Uterus (tissue), 4 donors: ENCODE results near the gene SMIM20. TPM values are rescaled to one million over a fixed set of nuclear protein-coding genes. Genes with fewer than 3 reads are reported as not detected.

Source experiments
- DNase-seq, 2 donors: peaks; one replicate each; pipeline ENCODE4 v3.0.0-alpha.2; 2019 to 2020
- H3K27ac ChIP-seq, 2 donors: fragments of 200-600 bp; sonication (generic); 1 replicate in 1 of 2; 2 replicates in 1 of 2; pipeline ENCODE4 v1.5.1; 2016 to 2018
- H3K27me3 ChIP-seq, 2 donors: fragments of 200-600 bp; sonication (generic); one replicate each; pipeline ENCODE4 v1.5.1; 2018 to 2019; ENCODE audit warnings: control low read depth in 1 of 2
- H3K36me3 ChIP-seq, 2 donors: fragments of 200-600 bp; sonication (generic); one replicate each; pipeline ENCODE4 v1.5.1; 2019; ENCODE audit warnings: control low read depth in 1 of 2
- H3K4me1 ChIP-seq, 2 donors: fragments of 200-600 bp; sonication (generic); one replicate each; pipeline ENCODE4 v1.5.1; 2018 to 2019; ENCODE audit warnings: control low read depth in 1 of 2
- H3K4me3 ChIP-seq, 2 donors: fragments of 200-600 bp; sonication (generic); 1 replicate in 1 of 2; 2 replicates in 1 of 2; pipeline ENCODE4 v1.5.1; 2018 to 2019; ENCODE audit warnings: mild to moderate bottlenecking in 1 of 2
- H3K9me3 ChIP-seq, 2 donors: fragments of 200-600 bp; sonication (generic); one replicate each; pipeline ENCODE4 v1.5.1; 2019; ENCODE audit warnings: control low read depth in 1 of 2
- CTCF ChIP-seq, 4 experiments: fragments of 200-600 bp in 2 of 4; fragments of 450-650 bp in 2 of 4; sonication (generic) in 2 of 4; IDR thresholded peaks; one replicate each; pipeline ENCODE4 v1.5.1; 2016 to 2019; ENCODE audit warnings: antibody characterized with exemption in 4 of 4, mild to moderate bottlenecking in 2 of 4, moderate library complexity in 1 of 4
- POLR2A ChIP-seq, 2 donors: fragments of 450-650 bp; IDR thresholded peaks; one replicate each; pipeline ENCODE4 v1.6.1; 2016; ENCODE audit warnings: antibody characterized with exemption in 2 of 2, mild to moderate bottlenecking in 1 of 2, moderate library complexity in 1 of 2
- intact Hi-C: fragments of 100-400 bp; cut with DNase I; formaldehyde crosslinking; loops from one replicate; pipeline ENCODE4 v1.15.1; 2023; ENCODE audit warnings: low total_unique reads
- total RNA-seq, 4 donors: library from RNA; depleted of rRNA in 3 of 4; stranded (reverse); fragments of >200 nt in 3 of 4; gene quantifications; one replicate each; pipeline versions ENCODE4 v1.1.0 to v1.2.4, GENCODE V29; 2014 to 2023
- donor health status: DM: yes; HTN: yes; CAD: no.

SMIM20 gene
- total RNA-seq, 4 donors from 2014 or later: 22.7 to 208 (median 32.4) TPM

- DNase-seq: no peak
- H3K36me3 ChIP-seq: no peaks in the 10 kb centered on the region
- no peaks in the 10 kb centered on the region for H3K27me3 ChIP-seq
- H3K4me1 ChIP-seq: no peaks in the 10 kb centered on the region
- no peak overlapping the region for H3K27ac ChIP-seq
- H3K4me3 ChIP-seq: no peak overlapping the region
- no peaks in the 10 kb centered on the region for H3K9me3 ChIP-seq
- intact Hi-C loops: no loop called here
- no peak for TF ChIP-seq CTCF (IDR thresholded peaks at IDR 0.05)
- TF ChIP-seq POLR2A (IDR thresholded peaks at IDR 0.05): no peak
Observed at GRCh38 chr4:25939330-25939729, 25.3 kb downstream of the SMIM20 start.

DNA sequence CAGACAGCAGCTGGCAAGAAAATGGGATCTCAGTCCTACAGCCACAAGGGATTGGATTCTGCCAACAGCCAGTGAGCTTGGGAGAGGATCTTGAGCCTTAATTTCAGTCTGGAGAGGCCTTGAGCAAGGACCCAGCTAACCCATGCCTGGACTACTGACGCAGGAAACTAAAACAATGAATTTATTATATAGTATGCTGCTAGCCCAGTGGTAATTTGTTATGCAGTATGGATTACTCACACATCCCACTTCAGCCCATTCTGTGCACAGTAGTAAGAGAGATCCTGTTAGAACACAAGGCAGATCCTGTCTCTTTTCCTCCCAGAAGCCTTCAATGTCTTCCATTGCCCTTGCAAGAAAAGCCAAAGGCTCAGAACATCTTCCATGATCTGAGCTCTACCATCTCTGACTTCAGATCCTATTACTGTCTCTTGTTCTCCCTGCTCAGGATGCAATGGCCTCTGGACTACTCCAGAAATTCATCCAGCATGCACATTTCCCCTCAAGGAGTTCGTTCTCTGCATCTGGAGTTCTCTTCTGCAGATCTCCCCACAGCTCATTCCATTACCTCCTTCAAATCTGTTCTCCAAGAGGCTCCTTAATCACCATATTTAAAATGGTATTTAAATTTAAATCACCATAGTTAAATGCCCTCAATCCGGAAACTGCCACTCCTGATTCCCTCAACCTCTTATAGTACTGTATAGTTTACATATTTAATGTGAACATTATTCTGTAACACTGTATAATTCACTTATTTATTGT is 27.6 kb downstream of the SMIM20 start:
- Histone ChIP-seq H3K36me3 (no peaks in the 10 kb centered on the region), H3K9me3 (no peaks in the 10 kb centered on the region), H3K4me1 (no peaks in the 10 kb centered on the region), H3K27ac (no peak overlapping the region), H3K4me3 (no peak overlapping the region), H3K27me3 (no peaks in the 10 kb centered on the region)
- no peak for TF ChIP-seq CTCF (IDR thresholded peaks at IDR 0.05)
- TF ChIP-seq POLR2A (IDR thresholded peaks at IDR 0.05): no peak
- intact Hi-C loops: no loop called here
- DNase-seq: no peak

GRCh38 chr4:25943312-25943711 is 29.3 kb downstream of the SMIM20 start:
- Histone ChIP-seq H3K4me3 (no peak overlapping the region), H3K27ac (no peak overlapping the region), H3K9me3 (no peaks in the 10 kb centered on the region), H3K36me3 (no peaks in the 10 kb centered on the region), H3K27me3 (no peaks in the 10 kb centered on the region), H3K4me1 (no peaks in the 10 kb centered on the region)
- no peak for TF ChIP-seq POLR2A (IDR thresholded peaks at IDR 0.05)
- no peak for TF ChIP-seq CTCF (IDR thresholded peaks at IDR 0.05)
- intact Hi-C loops: no loop called here
- DNase-seq: no peak

DNA sequence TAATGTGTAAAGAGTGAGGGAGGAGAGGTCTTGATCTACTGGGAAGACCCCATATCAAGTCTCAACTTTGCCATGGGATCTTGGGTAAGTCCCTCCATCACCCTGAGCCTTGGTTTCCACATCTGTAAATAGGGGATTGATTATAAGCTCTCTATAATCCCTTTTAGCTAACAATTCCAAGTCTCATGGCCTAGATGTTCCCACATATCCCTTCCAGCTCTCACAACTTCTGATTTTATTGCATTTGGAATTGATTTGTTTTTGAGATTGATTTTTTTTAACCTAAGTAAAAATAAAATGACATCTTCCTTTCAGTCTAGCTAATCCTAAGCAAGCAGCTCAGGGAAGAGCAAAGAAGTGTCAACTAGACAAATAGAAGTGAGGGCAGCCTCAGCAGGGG is 29.8 kb downstream of the SMIM20 start:
- Histone ChIP-seq H3K9me3 (no peaks in the 10 kb centered on the region), H3K27ac (no peak overlapping the region), H3K27me3 (no peaks in the 10 kb centered on the region), H3K4me3 (no peak overlapping the region), H3K36me3 (no peaks in the 10 kb centered on the region), H3K4me1 (no peaks in the 10 kb centered on the region)
- no peak for DNase-seq
- TF ChIP-seq CTCF (IDR thresholded peaks at IDR 0.05) (no peak), POLR2A (IDR thresholded peaks at IDR 0.05) (no peak)
- intact Hi-C loops: no loop called here

GRCh38 chr4:25948051-25948450 is 34.0 kb downstream of the SMIM20 start:
- no peak for DNase-seq
- Histone ChIP-seq H3K27me3 (no peaks in the 10 kb centered on the region), H3K27ac (no peak overlapping the region), H3K9me3 (no peaks in the 10 kb centered on the region), H3K4me3 (no peak overlapping the region), H3K36me3 (no peaks in the 10 kb centered on the region), H3K4me1 (no peaks in the 10 kb centered on the region)
- TF ChIP-seq CTCF (IDR thresholded peaks at IDR 0.05) (no peak), POLR2A (IDR thresholded peaks at IDR 0.05) (no peak)
- intact Hi-C loops: no loop called here
